PC-3 (cell line): ENCODE results near the gene VCAN. TPM values are rescaled to one million over a fixed set of nuclear protein-coding genes. Genes with fewer than 3 reads are reported as not detected.

ENCODE experiments used
- ATAC-seq: fragments of 200-7000 bp; cut with Tn5 transposase; 2 replicates; pipeline ENCODE4 v1.9.1; 2020; ENCODE audit warnings: mild to moderate bottlenecking, moderate library complexity
- BruUV-seq: library from RNA; stranded (reverse); fragments of 400-500 nt; replicated peaks from 2 replicates; lab custom pipeline; 2021; lab: Mats Ljungman, UMichigan
- CTCF ChIA-PET: fragments of 300-600 bp; sonication (Branson Sonifier 250); formaldehyde crosslinking; loops from one replicate; lab custom pipeline; 2022; ENCODE audit warnings: antibody characterized with exemption; lab: Charles Lee
- POLR2A ChIA-PET: fragments of 300-600 bp; sonication (Branson Sonifier 250); formaldehyde crosslinking; loops from one replicate; lab custom pipeline; 2022; ENCODE audit warnings: antibody characterized with exemption; ENCODE audit not compliant: unreplicated experiment; lab: Charles Lee
- DNase-seq: peaks from one replicate; pipeline ENCODE4 v3.0.0-alpha.2; 2015
- H2AFZ ChIP-seq: fragments of 300-600 bp; sonication (generic); 2 replicates; pipeline ENCODE4 v1.6.0; 2016; ENCODE audit warnings: antibody characterized with exemption, low read length
- H3F3A ChIP-seq: fragments of 300-600 bp; sonication (generic); one replicate; pipeline ENCODE4 v1.6.0; 2017; ENCODE audit warnings: antibody characterized with exemption, low read length, control low read depth, mild to moderate bottlenecking; ENCODE audit not compliant: unreplicated experiment
- H3K27ac ChIP-seq: fragments of 300-600 bp; sonication (generic); 2 replicates; pipeline ENCODE4 v1.5.1; 2016; ENCODE audit warnings: mild to moderate bottlenecking, low read length
- H3K27me3 ChIP-seq: fragments of 300-600 bp; sonication (generic); 2 replicates; pipeline ENCODE4 v1.6.1; 2016; ENCODE audit warnings: low read length, mixed read lengths
- H3K36me3 ChIP-seq: fragments of 300-600 bp; sonication (generic); 2 replicates; pipeline ENCODE4 v1.6.1; 2016; ENCODE audit warnings: low read depth, mixed run types, low read length, mixed read lengths
- H3K4me1 ChIP-seq: fragments of 300-600 bp; sonication (generic); 2 replicates; pipeline ENCODE4 v1.5.1; 2016; ENCODE audit warnings: low read length; ENCODE audit not compliant: insufficient read depth
- H3K4me2 ChIP-seq: fragments of 300-600 bp; sonication (generic); 2 replicates; pipeline ENCODE4 v1.6.0; 2016; ENCODE audit warnings: low read length
- H3K4me3 ChIP-seq: fragments of 300-600 bp; sonication (generic); 2 replicates; pipeline ENCODE4 v1.5.1; 2016; ENCODE audit warnings: mild to moderate bottlenecking, low read length, mixed read lengths
- H3K79me2 ChIP-seq: fragments of 300-600 bp; sonication (generic); 2 replicates; pipeline ENCODE4 v1.6.1; 2017; ENCODE audit warnings: low read length, mixed read lengths
- H3K9ac ChIP-seq: fragments of 300-600 bp; sonication (generic); 2 replicates; pipeline ENCODE4 v1.6.0; 2016; ENCODE audit warnings: mild to moderate bottlenecking, low read length
- H3K9me2 ChIP-seq: fragments of 300-600 bp; sonication (generic); replicated peaks from 2 replicates; pipeline ENCODE4 v1.6.1; 2016; ENCODE audit warnings: mixed run types, low read length, mixed read lengths
- H3K9me3 ChIP-seq: fragments of 300-600 bp; sonication (generic); 2 replicates; pipeline ENCODE4 v1.6.1; 2016; ENCODE audit warnings: low read length, mixed read lengths
- H4K20me1 ChIP-seq: fragments of 300-600 bp; sonication (generic); 2 replicates; pipeline ENCODE4 v1.6.1; 2016; ENCODE audit warnings: low read length, mixed read lengths
- CTCF ChIP-seq: fragments of 300-600 bp; sonication (generic); conservative IDR thresholded peaks from 2 replicates; pipeline ENCODE4 v1.5.1; 2017; ENCODE audit warnings: antibody characterized with exemption, low read depth, mild to moderate bottlenecking, low read length
- EZH2 ChIP-seq: fragments of 300-600 bp; sonication (generic); IDR thresholded peaks from one replicate; pipeline ENCODE4 v1.6.1; 2017; ENCODE audit warnings: antibody characterized with exemption, mild to moderate bottlenecking, low read length; ENCODE audit not compliant: unreplicated experiment
- EZH2phosphoT487 ChIP-seq: fragments of 300-600 bp; sonication (generic); IDR thresholded peaks from 2 replicates; pipeline ENCODE4 v1.6.1; 2018; ENCODE audit warnings: mild to moderate bottlenecking, antibody characterized with exemption, low read length, borderline replicate concordance
- intact Hi-C: fragments of 100-400 bp; cut with micrococcal nuclease; formaldehyde crosslinking; loops from 2 replicates; pipeline ENCODE4 v1.9.0; 2023
- total RNA-seq: library from RNA; depleted of rRNA; stranded (reverse); fragments of >200 nt; gene quantifications from 2 replicates; pipeline ENCODE4 v1.2.3, GENCODE V29; 2014

Gene VCAN
- total RNA-seq, 1 experiment from 2014 or later, result 6.2 TPM

- no peaks in the 10 kb centered on the region for H3F3A ChIP-seq
- H3K9me3 ChIP-seq, result no peaks in the 10 kb centered on the region
- H3K36me3 ChIP-seq, result no peaks in the 10 kb centered on the region
- H3K4me1 ChIP-seq, result peaks cover 14% of the 10 kb centered on the region
- no TSS peak for BruUV-seq
- ATAC-seq (no peak), DNase-seq (no peak)
- H3K9ac ChIP-seq, result no peak overlapping the region
- intact Hi-C loops, result no loop called here
- no peak overlapping the region for H3K27ac ChIP-seq
- H3K4me2 ChIP-seq, result no peak overlapping the region
- no peaks in the 10 kb centered on the region for H3K79me2 ChIP-seq
- H3K4me3 ChIP-seq, result no peak overlapping the region
- no peaks in the 10 kb centered on the region for H4K20me1 ChIP-seq
- no peak overlapping the region for H2AFZ ChIP-seq
- no peaks in the 10 kb centered on the region for H3K9me2 ChIP-seq
- CTCF ChIA-PET, result no interaction called here
- H3K27me3 ChIP-seq, result no peaks in the 10 kb centered on the region
- POLR2A ChIA-PET, result no interaction called here
- no peak for TF ChIP-seq CTCF
- no peak for TF ChIP-seq EZH2phosphoT487
- no peak for TF ChIP-seq EZH2
These were observed 25.1 kb upstream of the VCAN start for GRCh38 chr5:83446253-83446947.

DNA sequence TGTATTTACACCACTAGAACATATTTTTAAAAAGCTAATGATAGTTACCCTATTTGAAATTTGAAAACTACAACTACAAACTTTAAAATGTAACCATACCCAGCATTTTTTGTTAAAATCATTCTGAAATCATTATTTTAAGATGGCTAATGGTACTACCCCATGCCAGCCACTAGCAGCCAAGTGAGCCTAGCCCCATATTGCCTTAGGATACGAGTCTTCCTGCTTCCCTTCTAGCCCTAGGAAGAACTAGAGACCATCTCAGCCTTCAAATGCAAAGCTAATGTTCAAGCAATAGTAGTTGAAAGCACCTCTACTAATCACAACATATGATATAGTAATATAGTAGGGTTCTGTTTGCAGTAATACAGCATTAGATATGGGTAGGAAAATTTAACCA is 24.0 kb upstream of the VCAN start:
- Histone ChIP-seq H2AFZ (no peak overlapping the region), H3K4me2 (no peak overlapping the region), H3K4me1 (peaks cover 14% of the 10 kb centered on the region), H3K27me3 (no peaks in the 10 kb centered on the region), H3K9me3 (no peaks in the 10 kb centered on the region), H3K9me2 (no peaks in the 10 kb centered on the region), H3K9ac (no peak overlapping the region), H3K4me3 (no peak overlapping the region), H3K36me3 (no peaks in the 10 kb centered on the region), H3F3A (no peaks in the 10 kb centered on the region), H3K27ac (no peak overlapping the region), H4K20me1 (no peaks in the 10 kb centered on the region), H3K79me2 (no peaks in the 10 kb centered on the region)
- no TSS peak for BruUV-seq
- DNase-seq (no peak), ATAC-seq (no peak)
- POLR2A ChIA-PET, result interaction anchor here (0.6 kb wide), 1 partner anchor 49 kb away, joined by 3 read pairs; no protein-coding TSS in a partner anchor
- intact Hi-C loops, result no loop called here
- TF ChIP-seq EZH2, result no peak
- TF ChIP-seq EZH2phosphoT487, result no peak
- TF ChIP-seq CTCF, result no peak
- CTCF ChIA-PET, result no interaction called here
